Stimulated activated CD8-positive, alpha-beta memory T cell treated with anti-CD3 and anti-CD28 coated beads, Interleukin-15, amount 100 ng/mL, for 48 hours (primary cell): Measurements from ENCODE around the gene VMAC.
A peak's percentile ranks its signal among the peaks of the same experiment; 100 is the strongest.
"Not testable (repeated sequence)": the region's sequence is repeated elsewhere in the genome, so short reads cannot be mapped to it uniquely, and the experiment has no call there.

Experiments
- DNase-seq, 2 donors: peaks; one replicate each; pipeline ENCODE4 v3.0.0-alpha.2; 2020; ENCODE audit warnings: low read depth in 2 of 2

Gene VMAC, protein sequence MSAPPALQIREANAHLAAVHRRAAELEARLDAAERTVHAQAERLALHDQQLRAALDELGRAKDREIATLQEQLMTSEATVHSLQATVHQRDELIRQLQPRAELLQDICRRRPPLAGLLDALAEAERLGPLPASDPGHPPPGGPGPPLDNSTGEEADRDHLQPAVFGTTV

DNA sequence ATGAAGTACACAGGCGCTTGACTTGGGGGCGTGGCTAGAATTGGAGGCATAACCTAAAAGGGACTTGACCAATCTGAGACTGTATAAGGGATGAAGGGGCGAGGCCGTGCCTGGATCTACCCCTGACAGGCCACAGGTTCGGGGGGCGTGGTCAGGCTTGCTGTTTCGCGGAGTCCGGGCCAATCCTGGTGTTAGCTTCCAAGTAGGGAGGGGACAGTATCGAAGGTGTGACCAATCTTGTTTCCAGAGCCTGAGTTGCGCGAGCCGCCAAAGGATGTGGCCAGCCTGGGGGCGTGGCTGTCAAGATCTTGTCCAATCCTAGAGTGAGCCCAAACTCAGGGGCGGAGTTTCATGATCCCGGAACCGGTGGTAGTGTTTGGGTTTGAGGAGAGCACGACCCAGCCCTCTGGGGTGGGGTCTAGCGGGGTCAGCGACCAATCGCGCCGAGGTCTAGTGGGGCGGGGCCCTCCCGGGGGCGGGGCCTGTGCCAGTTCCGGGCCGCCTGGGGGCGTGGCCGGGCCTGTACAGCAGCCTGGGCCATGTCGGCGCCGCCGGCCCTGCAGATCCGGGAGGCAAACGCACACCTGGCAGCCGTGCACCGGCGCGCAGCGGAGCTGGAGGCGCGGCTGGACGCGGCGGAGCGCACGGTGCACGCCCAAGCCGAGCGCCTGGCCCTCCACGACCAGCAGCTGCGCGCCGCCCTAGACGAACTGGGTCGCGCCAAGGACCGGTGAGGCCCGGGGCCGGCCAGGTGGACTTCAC lies at the start of gene VMAC:
Gene VMAC, plus strand, starts transcription at position 521 of the 762 bp plus-strand sequence. Its CDS starts 19 bp downstream, at position 540.
- DNase-seq, result peak; percentile 100

DNA sequence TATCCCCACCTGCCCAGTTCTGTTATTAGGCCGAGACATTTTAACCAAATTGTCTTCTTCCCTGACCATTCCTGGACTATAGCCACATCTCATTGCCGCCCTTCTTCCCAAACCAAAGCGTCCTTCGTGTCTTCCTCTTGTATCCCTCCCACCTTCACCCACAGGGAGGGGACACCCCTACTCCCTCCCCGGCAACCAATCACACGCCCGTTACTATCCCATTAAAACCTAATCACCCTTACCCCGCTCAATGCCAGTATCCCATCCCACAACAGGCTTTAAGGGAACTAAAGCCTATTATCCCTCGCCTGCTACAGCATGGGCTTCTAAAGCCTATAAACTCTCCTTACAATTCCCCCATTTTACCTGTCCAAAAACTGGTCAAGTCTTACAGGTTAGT lies 49.5 kb upstream of the VMAC start:
- not testable (repeated sequence) for DNase-seq

DNA sequence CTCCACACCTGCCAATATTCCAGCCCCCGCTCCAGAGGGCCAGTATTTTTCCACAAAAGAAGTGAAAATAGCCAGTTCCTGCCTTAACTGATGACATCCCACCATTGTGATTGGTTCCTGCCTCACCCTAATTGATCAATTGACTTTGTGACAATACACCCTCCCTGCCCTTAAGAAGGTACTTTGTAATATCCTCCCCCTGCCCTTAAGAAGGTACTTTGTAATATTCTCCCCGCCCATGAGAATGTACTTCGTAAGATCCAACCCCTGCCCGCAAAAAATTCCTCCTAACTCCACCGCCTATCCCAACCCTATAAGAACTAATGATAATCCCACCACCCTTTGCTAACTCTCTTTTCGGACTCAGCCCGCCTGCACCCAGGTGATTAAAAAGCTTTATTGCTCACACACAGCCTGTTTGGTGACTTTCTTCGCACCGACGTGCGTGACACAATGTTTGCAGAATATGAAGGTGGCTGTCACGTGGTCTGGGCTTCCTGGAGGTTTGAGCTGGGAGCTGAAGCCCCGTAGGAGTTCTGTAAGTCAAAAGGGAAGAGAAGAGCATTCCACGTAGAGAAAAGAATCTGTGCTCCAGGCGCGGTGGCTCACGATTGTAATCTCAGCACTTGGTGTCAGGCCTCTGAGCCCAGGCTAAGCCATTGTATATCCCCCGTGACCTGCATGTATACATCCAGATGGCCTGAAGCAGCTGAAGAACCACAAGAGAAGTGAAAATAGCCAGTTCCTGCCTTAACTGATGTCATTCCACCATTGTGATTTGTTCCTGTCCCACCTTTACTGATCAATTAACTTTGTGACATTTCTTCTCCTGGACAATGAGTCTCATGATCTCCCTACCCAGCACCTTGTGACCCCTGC lies 47.2 kb upstream of the VMAC start:
- DNase-seq, result no peak

DNA sequence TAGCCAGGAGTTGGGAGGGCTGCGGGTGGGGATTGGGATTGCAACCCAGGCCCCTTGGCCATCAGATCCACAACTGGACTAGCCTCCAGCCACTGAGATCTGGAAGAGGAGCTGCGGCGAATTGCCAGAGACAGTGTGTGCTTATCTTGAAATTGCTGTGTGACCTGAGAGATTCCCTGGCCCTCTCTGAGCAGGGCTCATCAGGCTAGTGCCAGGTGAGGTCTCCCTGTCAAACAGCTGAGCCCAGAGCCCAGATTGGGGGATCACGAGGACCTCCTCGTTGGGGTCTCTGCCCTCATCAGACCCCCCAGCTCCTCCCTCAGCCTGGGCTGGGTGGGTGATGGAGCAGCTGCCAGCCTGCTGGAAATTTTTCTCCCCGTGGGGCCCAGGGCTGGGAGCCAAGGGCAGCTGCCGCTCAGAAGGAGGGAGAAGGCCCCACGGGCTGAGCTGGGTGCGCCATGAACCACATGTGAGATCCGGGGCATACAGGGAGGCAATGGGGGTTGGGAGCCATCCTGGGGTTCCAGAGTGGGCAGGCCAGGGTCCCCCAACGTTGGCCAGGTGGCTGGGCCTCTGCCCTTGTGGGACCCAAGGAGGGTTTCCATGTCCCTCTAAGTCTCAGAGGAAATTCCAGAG lies 41.5 kb upstream of the VMAC start:
- no peak for DNase-seq

DNA sequence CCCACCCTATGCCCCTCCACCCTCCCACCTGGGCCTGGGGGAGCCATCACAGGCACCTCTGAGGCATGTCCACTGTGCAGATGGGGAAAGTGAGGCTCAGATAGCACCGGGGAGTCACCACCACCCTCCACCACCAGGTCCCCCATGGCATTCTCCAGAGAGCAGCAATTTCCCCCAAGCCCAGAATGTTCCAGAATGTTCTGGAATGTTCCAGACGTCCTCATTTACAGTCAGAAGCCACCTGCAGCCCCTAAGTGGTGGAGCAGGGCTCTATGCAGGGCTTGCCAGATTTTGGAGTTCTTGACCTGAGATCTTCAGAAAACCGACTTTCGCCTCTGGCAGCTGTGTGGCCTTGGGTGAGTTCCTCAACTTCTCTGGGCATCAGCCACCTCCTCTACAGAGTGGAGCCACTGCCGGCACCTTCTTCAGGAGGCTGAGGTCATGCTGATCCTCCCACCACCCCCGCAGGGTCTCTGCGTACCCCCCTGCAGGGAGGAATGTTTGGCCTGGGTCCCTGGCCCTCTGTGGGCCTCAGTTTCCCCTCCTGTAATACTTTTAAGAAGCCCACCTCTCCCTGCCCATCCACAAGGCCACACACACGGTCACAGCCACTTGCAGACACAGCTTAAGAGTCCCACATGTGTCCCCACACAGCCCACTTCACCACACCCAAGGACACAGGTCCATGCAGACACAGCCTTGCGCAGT lies 40.5 kb upstream of the VMAC start:
- no peak for DNase-seq

DNA sequence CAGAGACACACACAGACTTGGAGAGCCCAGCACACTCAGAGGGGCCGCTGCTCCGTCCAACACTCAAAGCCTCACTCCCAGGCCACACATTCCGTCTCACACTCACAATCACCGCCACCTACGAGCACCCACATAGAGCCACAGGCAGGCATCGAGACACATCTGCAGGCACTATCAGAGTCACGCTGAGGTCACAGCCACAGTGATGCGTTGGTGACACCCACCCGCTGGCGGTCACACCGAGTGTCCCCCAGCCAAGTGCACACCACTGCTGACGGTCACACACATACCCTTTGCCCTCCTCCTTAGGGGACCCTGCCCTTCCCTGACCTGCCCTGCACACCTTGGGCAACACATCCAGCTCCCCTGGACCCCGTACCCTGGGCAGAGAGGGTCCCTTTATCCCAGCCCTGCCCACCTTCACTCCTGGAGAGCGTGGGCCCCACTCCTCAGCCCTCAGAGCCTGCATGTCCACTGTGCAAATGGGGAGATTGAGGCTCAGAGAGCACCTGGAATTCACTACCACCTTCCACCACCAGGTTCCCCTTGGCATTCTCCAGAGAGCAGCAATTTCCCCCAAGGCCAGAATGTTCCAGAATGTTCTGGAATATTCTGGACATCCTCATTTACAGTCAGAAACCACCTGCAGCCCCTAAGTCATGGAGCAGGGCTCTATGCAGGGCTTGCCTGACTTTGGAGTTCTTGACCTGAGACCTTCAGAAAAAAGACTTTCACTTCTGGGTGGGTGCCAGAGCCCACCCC lies 39.8 kb upstream of the VMAC start:
- no peak for DNase-seq

DNA sequence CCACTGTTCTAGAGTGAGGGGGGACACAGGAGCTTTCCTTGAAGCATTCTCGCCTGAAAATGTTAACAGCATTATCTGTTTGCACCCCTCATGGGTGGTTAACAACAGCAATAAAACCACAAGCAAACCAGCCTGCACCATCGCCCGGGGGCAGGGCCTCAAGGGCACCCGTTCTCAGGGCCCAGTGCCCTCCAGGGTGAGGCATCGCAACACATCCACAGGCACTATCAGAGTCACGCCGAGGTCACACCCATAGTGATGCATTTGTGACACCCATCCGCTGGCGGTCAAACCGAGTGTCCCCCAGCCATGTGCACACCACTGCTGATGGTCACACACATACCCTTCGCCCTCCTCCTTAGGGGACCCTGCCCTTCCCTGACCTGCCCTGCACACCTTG lies 38.9 kb upstream of the VMAC start:
- no peak for DNase-seq

DNA sequence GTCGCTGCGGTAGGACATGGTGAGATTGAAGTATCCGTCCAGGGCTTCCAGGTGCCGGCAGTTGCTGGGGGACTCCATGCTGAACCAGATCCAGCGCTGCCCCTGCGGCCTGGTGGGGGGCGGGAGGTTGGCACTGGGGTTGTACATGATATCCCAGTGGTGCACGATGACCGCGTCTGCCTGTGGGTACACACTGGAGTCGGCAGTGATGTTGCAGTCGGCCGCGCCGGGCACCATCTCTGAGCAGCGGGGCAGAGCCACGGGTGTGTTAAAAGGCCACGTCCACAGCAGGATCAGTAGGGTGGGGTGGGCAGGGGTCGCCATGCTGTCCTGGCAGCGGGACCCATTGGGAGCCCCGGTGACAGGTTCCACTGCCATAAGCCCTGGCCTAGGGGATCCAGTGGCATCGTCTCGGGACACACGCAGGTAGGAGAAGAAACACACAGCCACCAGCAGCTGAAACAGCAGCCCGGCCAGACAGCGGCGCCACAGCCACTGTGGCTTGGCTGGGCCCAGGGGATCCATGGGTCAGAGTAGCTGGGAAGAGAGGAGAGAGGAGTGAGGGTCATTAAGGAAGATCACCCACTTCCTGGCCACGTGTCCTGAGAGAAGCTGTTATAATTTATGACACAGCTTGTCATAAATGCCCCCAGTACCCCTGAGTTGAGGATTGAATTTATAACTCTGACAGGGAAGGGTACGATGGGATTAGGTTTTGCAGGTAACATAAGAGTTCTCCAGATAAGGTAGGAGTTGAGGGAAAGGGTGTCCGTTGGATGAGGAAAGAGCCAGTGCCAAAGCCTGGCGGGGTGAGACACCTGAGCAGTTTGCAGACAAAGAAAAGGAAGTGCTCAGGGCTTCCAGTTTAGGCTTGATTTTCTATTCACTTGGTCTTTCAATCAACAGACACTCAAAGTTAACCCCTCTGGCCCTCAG lies 37.2 kb upstream of the VMAC start:
- DNase-seq, result no peak

DNA sequence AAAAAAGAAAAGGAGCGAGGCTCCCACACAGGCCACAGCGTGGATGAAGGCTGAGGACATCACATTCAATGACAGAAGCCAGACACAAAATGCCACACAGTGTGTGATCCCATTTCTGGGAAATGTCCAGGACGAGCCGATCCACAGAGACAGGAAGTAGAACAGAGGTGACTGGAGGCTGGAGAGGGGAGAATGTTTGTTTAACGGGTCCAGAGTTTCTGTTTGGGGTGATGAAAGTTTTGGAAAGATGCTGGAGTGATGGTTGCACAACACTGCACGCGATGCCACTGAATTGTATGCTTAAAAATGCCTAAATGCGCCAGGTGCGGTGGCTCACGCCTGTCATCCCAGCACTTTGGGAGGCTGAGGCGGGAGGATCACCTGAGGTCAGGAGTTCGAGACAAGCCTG lies 33.7 kb upstream of the VMAC start:
- DNase-seq, result no peak

DNA sequence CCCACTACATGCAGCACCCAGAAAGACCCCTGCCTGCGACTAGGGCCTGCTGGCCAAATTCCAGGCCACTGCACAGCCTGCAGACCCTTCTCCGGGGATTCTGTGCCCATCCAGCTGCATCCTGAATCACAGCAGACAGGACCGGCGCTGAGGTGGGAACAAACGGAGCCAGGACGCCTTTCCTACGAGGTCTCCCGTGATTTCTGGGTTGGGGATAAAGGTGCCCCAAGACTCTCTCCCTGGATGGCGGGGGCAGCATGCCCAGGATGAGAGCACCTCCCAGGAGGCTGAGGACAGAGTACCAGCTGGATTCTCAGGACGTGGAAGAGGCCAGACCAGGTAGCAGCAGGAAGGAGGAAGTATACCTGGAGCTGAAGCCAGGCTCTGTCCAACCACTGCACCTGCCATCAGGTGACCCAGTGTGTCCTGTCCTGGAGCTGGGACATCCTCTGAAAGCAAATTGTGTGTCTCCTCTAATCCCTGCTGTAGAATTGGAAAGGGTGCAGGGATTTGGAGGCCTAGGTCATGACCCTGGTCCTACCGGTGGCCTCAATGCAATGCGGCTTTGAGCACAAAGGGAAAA lies 31.0 kb upstream of the VMAC start:
- no peak for DNase-seq

DNA sequence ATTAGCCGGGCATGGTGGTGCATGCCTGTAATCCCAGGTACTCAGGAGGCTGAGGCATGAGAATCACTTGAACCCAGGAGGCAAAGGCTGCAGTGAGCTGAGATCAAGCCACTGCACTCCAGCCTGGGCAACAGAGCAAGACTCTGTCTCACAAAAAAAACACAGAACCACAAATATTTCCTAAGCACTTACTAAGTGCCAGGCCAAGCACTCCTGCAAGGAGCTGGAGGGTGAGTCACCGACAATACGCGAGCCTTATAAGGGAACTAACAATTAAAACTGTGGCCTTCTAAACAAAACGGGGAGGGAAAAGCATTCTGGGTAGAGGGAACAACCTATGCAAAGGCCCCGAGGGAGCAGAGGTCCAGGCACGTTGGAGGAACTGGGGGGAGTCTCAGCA lies 30.2 kb upstream of the VMAC start:
- not testable (repeated sequence) for DNase-seq

DNA sequence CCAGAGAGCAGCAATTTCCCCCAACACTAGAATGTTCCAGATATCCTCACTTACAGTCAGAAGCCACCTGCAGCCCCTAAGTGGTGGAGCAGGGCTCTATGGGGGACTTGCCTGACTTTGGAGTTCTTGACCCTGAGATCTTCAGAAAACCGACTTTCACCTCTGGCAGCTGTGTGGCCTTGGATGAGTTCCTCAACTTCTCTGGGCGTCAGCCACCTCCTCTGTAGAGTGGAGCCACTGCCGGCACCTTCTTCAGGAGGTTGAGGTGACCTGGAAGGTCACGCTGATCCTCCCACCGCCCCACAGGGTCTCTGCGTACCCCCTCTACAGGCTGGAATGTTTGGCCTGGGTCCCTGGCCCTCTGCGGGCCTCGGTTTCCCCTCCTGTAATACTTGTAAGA lies 27.2 kb upstream of the VMAC start:
- no peak for DNase-seq

DNA sequence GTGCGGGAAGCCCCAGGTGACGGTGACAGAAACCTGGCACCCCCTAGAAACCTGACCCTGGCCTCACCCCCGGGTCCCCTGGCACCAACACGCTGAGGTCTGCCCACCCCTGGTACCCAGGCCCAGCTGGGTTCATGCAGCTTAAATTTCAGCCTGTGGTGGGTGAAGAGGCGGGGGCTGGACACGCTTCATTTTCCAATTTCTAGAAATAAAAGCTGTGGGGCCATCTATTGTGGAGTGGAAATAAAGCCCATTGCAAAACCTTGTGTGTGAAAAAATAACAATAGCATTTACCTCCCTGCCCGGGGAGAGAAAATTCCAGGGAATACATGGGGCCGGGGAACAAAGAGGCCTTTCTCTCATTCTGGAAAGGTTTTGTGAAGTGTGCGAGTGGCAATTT lies 26.8 kb upstream of the VMAC start:
- DNase-seq, result no peak

DNA sequence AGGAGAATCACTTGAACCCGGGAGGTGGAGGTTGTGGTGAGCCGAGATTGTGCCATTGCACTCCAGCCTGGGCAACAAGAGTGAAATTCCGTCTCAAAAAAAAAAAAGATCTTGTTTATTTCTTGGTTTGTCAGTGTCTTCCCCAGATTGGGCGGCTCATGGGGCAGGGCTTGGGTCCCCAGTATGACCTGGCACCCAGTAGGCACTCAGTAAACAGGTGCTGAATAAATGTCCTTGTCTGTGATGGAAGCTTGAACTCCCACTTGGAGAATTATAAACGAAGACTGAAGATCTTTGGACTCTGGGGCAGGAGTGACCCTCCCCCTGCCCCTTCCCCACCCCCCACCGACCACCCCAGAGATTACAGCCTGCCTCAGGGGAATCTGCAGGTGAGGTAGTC lies 24.5 kb upstream of the VMAC start:
- no peak for DNase-seq

DNA sequence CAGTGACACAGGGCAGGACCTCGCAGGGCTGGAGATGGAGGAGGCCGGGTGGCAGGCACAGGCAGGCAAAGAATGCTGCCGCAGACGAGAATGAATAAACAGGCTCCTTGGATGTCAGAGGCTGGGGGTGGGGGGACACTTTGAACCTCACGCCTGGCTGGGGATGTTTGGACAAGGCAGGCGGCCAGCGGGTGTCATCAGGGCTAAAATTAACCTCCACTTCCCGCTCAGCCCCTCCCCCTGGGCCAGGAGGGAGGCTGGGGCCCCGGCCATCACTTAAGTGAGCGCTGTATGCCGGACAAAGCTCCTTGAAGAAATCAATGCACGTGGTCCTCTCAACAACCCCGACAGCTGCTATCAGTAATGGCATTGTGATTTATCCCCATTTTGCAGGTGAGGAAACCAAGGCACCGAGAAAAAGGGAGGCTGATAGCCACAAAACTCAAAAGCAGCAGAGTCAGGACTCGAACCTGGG lies 24.0 kb upstream of the VMAC start:
- no peak for DNase-seq

DNA sequence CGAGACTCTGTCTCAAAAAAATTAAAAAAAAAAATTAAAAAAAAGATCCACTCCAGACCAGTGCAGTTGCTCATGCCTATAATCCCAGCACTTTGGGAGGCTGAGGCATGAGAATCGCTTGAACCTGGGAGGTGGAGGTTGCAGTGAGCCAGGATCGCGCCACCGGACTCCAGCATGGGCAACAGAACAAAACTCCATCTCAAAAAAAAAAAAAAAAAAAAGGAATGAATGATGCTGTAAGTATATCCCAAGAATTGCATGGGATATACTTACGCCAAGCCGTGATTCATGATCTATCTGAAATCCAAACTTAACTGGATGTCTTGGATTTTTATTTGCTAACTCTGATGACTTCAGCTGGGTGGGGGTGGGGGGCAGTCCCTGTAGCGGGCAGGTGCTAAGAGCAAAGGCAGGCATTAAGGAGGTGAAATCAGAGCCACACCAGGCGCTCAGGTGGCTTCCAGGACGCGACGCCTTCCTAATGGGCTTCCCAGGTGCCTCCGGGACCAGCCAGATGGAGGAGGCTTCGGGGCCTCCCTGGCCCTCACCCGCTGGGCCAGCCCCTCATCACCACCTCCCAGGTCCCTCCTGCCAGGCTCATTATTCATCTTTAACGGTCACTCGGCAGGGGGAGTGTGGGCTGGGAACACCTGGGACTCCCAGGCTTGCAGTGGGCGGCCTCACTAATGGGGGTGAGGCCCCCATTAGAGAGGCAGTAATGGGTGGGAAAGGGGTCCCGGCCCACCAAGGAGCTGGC lies 23.0 kb upstream of the VMAC start:
- DNase-seq, result no peak

DNA sequence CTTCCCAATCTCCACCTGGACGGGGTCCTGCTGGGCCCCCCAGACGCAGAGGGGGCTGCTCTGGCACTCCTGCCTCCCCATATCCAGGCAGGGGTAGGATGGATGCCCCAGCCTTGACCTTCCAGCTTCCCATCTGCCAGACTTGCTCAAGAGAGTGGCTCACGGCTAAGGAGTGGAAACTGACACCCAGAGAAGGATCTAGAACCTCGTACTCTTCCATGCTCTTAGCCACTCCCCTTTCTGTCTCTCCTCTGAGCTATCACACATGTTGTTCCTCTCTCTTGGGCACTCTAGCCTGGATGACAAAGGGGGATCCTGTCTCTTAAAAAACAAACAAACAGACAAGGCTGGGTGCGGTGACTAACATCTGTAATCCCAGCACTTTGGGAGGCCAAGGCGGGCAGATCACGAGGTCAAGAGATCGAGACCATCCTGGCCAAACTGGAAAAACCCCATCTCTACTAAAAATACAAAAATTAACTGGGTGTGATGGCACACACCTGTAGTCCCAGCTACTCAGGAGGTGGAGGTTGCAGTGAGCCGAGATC lies 22.2 kb upstream of the VMAC start:
- DNase-seq, result no peak
